SK-N-SH (cell line): Measurements from ENCODE around the gene C9orf50.

Experiments
- RAD21 ChIP-seq: IDR thresholded peaks from 2 replicates; pipeline ENCODE4 v1.6.1; 2012; ENCODE audit warnings: mild to moderate bottlenecking, low read length
- TF ChIP-seq, protein P1 (sequence below): fragments of 200-600 bp; sonication (generic); IDR thresholded peaks from 2 replicates; pipeline ENCODE4 v1.6.1; 2017; ENCODE audit warnings: antibody characterized with exemption, mild to moderate bottlenecking, moderate library complexity

DNA sequence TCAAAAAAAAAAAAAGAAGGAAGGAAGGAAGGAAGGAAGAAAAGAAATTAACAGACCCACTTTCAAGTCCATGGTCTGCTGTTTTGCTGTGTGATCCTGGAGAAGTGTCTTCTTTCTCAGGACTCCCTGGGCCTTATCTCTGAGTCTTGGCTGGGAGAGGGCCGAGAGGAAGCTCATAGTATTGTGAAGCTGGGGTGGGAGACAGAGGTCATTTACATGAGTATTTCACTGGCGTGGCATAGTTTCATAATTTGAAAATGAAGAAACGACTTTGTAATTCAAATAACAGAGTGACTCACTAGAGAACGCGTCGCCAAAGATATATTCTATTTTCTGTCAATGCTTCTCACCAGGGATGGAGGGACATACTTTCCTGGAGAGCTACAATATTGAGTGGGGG is 2.4 kb upstream of the C9orf50 start:
- TF ChIP-seq, protein P1, sequence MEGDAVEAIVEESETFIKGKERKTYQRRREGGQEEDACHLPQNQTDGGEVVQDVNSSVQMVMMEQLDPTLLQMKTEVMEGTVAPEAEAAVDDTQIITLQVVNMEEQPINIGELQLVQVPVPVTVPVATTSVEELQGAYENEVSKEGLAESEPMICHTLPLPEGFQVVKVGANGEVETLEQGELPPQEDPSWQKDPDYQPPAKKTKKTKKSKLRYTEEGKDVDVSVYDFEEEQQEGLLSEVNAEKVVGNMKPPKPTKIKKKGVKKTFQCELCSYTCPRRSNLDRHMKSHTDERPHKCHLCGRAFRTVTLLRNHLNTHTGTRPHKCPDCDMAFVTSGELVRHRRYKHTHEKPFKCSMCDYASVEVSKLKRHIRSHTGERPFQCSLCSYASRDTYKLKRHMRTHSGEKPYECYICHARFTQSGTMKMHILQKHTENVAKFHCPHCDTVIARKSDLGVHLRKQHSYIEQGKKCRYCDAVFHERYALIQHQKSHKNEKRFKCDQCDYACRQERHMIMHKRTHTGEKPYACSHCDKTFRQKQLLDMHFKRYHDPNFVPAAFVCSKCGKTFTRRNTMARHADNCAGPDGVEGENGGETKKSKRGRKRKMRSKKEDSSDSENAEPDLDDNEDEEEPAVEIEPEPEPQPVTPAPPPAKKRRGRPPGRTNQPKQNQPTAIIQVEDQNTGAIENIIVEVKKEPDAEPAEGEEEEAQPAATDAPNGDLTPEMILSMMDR, result no peak
- TF ChIP-seq RAD21, result no peak
